ENCODE measurements around the gene NDUFS6.

- no peak for TF ChIP-seq GATA3 (IDR thresholded peaks at IDR 0.05; ENCODE audit: low read depth, low read length)
- no peak for TF ChIP-seq GATA2 (IDR thresholded peaks at IDR 0.05; ENCODE audit: low read depth, low read length)
These were observed 44.7 kb upstream of the NDUFS6 start for GRCh38 chr5:1756481-1756880.

Data from SH-SY5Y (cell line).